Trophoblast cell (in vitro differentiated cells and primary cell): ENCODE results near the gene ADGRB3.

Experiments used
- DNase-seq, 2 donors: peaks; one replicate each; pipeline ENCODE4 v3.0.0-alpha.2; 2016
- H2AFZ ChIP-seq: 2 replicates; pipeline ENCODE4 v1.6.1; 2013; ENCODE audit warnings: low read length, moderate library complexity, mild to moderate bottlenecking; ENCODE audit not compliant: insufficient read depth, poor library complexity
- H2AK5ac ChIP-seq: 2 replicates; pipeline ENCODE4 v1.6.1; 2013; ENCODE audit warnings: mild to moderate bottlenecking, low read length
- H2BK120ac ChIP-seq: 2 replicates; pipeline ENCODE4 v1.6.1; 2013; ENCODE audit warnings: low read length, mild to moderate bottlenecking, moderate library complexity; ENCODE audit not compliant: insufficient read depth, poor library complexity
- H2BK12ac ChIP-seq: 2 replicates; pipeline ENCODE4 v1.6.1; 2013; ENCODE audit warnings: mild to moderate bottlenecking, low read length, moderate library complexity
- H2BK5ac ChIP-seq: 2 replicates; pipeline ENCODE4 v1.6.1; 2013; ENCODE audit warnings: low read length, low read depth, moderate library complexity, mild to moderate bottlenecking; ENCODE audit not compliant: poor library complexity
- H3K14ac ChIP-seq: 2 replicates; pipeline ENCODE4 v1.6.1; 2013; ENCODE audit warnings: mild to moderate bottlenecking, low read length
- H3K18ac ChIP-seq: 2 replicates; pipeline ENCODE4 v1.6.1; 2013; ENCODE audit warnings: mild to moderate bottlenecking, low read length
- H3K23ac ChIP-seq: 2 replicates; pipeline ENCODE4 v1.6.1; 2013; ENCODE audit warnings: low read length
- H3K27ac ChIP-seq: 2 replicates; pipeline ENCODE4 v1.5.1; 2013; ENCODE audit warnings: low read depth, mild to moderate bottlenecking, inconsistent platforms, low read length, moderate library complexity
- H3K27me3 ChIP-seq: 2 replicates; pipeline ENCODE4 v1.6.1; 2013; ENCODE audit warnings: inconsistent platforms, mild to moderate bottlenecking, low read length, moderate library complexity; ENCODE audit not compliant: insufficient read depth
- H3K36me3 ChIP-seq, 2 experiments: 1 replicate in 1 of 2; 2 replicates in 1 of 2; pipeline ENCODE4 v1.6.1; 2013; ENCODE audit warnings: low read length in 2 of 2, mild to moderate bottlenecking in 2 of 2, moderate library complexity in 1 of 2; ENCODE audit not compliant: insufficient read depth in 2 of 2, control insufficient read depth in 1 of 2
- H3K4ac ChIP-seq: 2 replicates; pipeline ENCODE4 v1.6.1; 2013; ENCODE audit warnings: low read depth, mild to moderate bottlenecking, low read length, moderate library complexity
- H3K4me1 ChIP-seq, 2 experiments: 1 replicate in 1 of 2; 2 replicates in 1 of 2; pipeline ENCODE4 v1.6.1; 2013; ENCODE audit warnings: low read length in 2 of 2, mild to moderate bottlenecking in 2 of 2, moderate library complexity in 1 of 2; ENCODE audit not compliant: insufficient read depth in 2 of 2, control insufficient read depth in 1 of 2
- H3K4me2 ChIP-seq: 2 replicates; pipeline ENCODE4 v1.6.1; 2013; ENCODE audit warnings: inconsistent platforms, mild to moderate bottlenecking, low read length, moderate library complexity
- H3K4me3 ChIP-seq: 2 replicates; pipeline ENCODE4 v1.5.1; 2013; ENCODE audit warnings: mild to moderate bottlenecking, low read depth, low read length, inconsistent platforms
- H3K79me1 ChIP-seq: one replicate; pipeline ENCODE4 v1.6.1; 2013; ENCODE audit warnings: low read length
- H3K79me2 ChIP-seq: 2 replicates; pipeline ENCODE4 v1.6.1; 2013; ENCODE audit warnings: low read length, mild to moderate bottlenecking; ENCODE audit not compliant: control insufficient read depth, insufficient read depth, poor library complexity
- H3K9ac ChIP-seq: 2 replicates; pipeline ENCODE4 v1.6.1; 2013; ENCODE audit warnings: mild to moderate bottlenecking, low read length
- H3K9me3 ChIP-seq: 2 replicates; pipeline ENCODE4 v1.6.1; 2013; ENCODE audit warnings: low read depth, mild to moderate bottlenecking, control low read depth, inconsistent platforms, low read length; ENCODE audit not compliant: insufficient read depth
- H4K12ac ChIP-seq: 2 replicates; pipeline ENCODE4 v1.6.1; 2013; ENCODE audit warnings: low read depth, mild to moderate bottlenecking, low read length, moderate library complexity
- H4K8ac ChIP-seq: 2 replicates; pipeline ENCODE4 v1.6.1; 2013; ENCODE audit warnings: low read depth, mild to moderate bottlenecking, low read length, moderate library complexity
- H4K91ac ChIP-seq: one replicate; pipeline ENCODE4 v1.6.1; 2013; ENCODE audit warnings: low read depth, mild to moderate bottlenecking, low read length, moderate library complexity
- WGBS: extraction: QIAGEN DNeasy Blood & Tissue Kit; methylation state at CpG from one replicate; pipeline ENCODE4 v1.1.7; 2013; ENCODE audit warnings: missing lambda C conversion rate; ENCODE audit not compliant: insufficient read length, insufficient coverage; ENCODE audit errors: extremely low coverage; 5-methylcytosine and 5-hydroxymethylcytosine counted together

ADGRB3 gene

GRCh38 chr6:69072796-69073195 is 437.7 kb downstream of the ADGRB3 start:
- no peak overlapping the region for H2AFZ ChIP-seq
- no peak overlapping the region for H3K23ac ChIP-seq
- H2BK5ac ChIP-seq: no peak overlapping the region
- no peak overlapping the region for H3K14ac ChIP-seq
- H3K27ac ChIP-seq: no peak overlapping the region
- H4K91ac ChIP-seq: no peak overlapping the region
- H2AK5ac ChIP-seq: no peak overlapping the region
- H3K79me1 ChIP-seq: no peaks in the 10 kb centered on the region
- DNase-seq: no peak
- no peak overlapping the region for H3K18ac ChIP-seq
- no peak overlapping the region for H2BK120ac ChIP-seq
- no peak overlapping the region for H3K4me2 ChIP-seq
- H3K4me1 ChIP-seq: no peaks in the 10 kb centered on the region
- H2BK12ac ChIP-seq: no peak overlapping the region
- H4K12ac ChIP-seq: no peak overlapping the region
- no peaks in the 10 kb centered on the region for H3K9me3 ChIP-seq
- no peak overlapping the region for H3K4ac ChIP-seq
- no peaks in the 10 kb centered on the region for H3K27me3 ChIP-seq
- H3K9ac ChIP-seq: no peak overlapping the region
- H3K79me2 ChIP-seq: no peaks in the 10 kb centered on the region
- H3K4me3 ChIP-seq: no peak overlapping the region
- no peaks in the 10 kb centered on the region for H3K36me3 ChIP-seq
- no CpG with 5 or more reads among the region's 1 CpG for WGBS
- H4K8ac ChIP-seq: no peak overlapping the region

- Histone ChIP-seq H3K4ac (no peak overlapping the region), H3K9me3 (no peaks in the 10 kb centered on the region), H2BK12ac (no peak overlapping the region), H3K4me1 (no peaks in the 10 kb centered on the region), H4K12ac (no peak overlapping the region), H3K14ac (no peak overlapping the region), H3K18ac (no peak overlapping the region), H3K9ac (no peak overlapping the region), H3K79me2 (no peaks in the 10 kb centered on the region), H4K91ac (no peak overlapping the region), H2BK120ac (no peak overlapping the region), H3K27ac (peak overlapping the region; percentile 17), H3K23ac (no peak overlapping the region), H3K36me3 (no peaks in the 10 kb centered on the region), H2AFZ (no peak overlapping the region), H2BK5ac (no peak overlapping the region), H3K27me3 (no peaks in the 10 kb centered on the region), H4K8ac (no peak overlapping the region), H3K79me1 (peaks cover 2% of the 10 kb centered on the region), H2AK5ac (no peak overlapping the region), H3K4me3 (no peak overlapping the region), H3K4me2 (no peak overlapping the region)
- DNase-seq: peak; percentile 10 to 64
- no CpG with 5 or more reads among the region's 4 CpGs for WGBS
These were observed 449.8 kb downstream of the ADGRB3 start for GRCh38 chr6:69084746-69085335.

GRCh38 chr6:69086689-69087088 is 451.6 kb downstream of the ADGRB3 start:
- H3K27me3 ChIP-seq: no peaks in the 10 kb centered on the region
- no peak overlapping the region for H3K4me2 ChIP-seq
- peaks cover 2% of the 10 kb centered on the region for H3K79me1 ChIP-seq
- H3K4me3 ChIP-seq: no peak overlapping the region
- no peaks in the 10 kb centered on the region for H3K9me3 ChIP-seq
- WGBS: no CpG with 5 or more reads among the region's 2 CpGs
- no peak overlapping the region for H2BK5ac ChIP-seq
- H4K8ac ChIP-seq: no peak overlapping the region
- H4K12ac ChIP-seq: no peak overlapping the region
- no peak overlapping the region for H2AK5ac ChIP-seq
- no peak overlapping the region for H4K91ac ChIP-seq
- H3K9ac ChIP-seq: no peak overlapping the region
- no peak overlapping the region for H3K27ac ChIP-seq
- H2AFZ ChIP-seq: no peak overlapping the region
- H3K4me1 ChIP-seq: no peaks in the 10 kb centered on the region
- no peak overlapping the region for H3K4ac ChIP-seq
- no peaks in the 10 kb centered on the region for H3K79me2 ChIP-seq
- H3K18ac ChIP-seq: no peak overlapping the region
- H3K23ac ChIP-seq: no peak overlapping the region
- H3K14ac ChIP-seq: no peak overlapping the region
- H3K36me3 ChIP-seq: no peaks in the 10 kb centered on the region
- H2BK120ac ChIP-seq: no peak overlapping the region
- H2BK12ac ChIP-seq: no peak overlapping the region
- no peak for DNase-seq

GRCh38 chr6:69089539-69089938 is 454.5 kb downstream of the ADGRB3 start:
- no peaks in the 10 kb centered on the region for H3K27me3 ChIP-seq
- no CpG with 5 or more reads among the region's 1 CpG for WGBS
- H2BK5ac ChIP-seq: peak overlapping the region; percentile 45
- no peak overlapping the region for H4K91ac ChIP-seq
- no peak for DNase-seq
- peak overlapping the region; percentile 19 for H2BK12ac ChIP-seq
- H3K4me3 ChIP-seq: no peak overlapping the region
- no peak overlapping the region for H4K8ac ChIP-seq
- no peak overlapping the region for H2AK5ac ChIP-seq
- H3K79me2 ChIP-seq: no peaks in the 10 kb centered on the region
- H3K23ac ChIP-seq: no peak overlapping the region
- H4K12ac ChIP-seq: no peak overlapping the region
- H3K14ac ChIP-seq: no peak overlapping the region
- no peak overlapping the region for H3K9ac ChIP-seq
- H3K18ac ChIP-seq: no peak overlapping the region
- no peaks in the 10 kb centered on the region for H3K4me1 ChIP-seq
- H3K4me2 ChIP-seq: no peak overlapping the region
- H2AFZ ChIP-seq: no peak overlapping the region
- H3K36me3 ChIP-seq: no peaks in the 10 kb centered on the region
- H3K9me3 ChIP-seq: no peaks in the 10 kb centered on the region
- H3K4ac ChIP-seq: no peak overlapping the region
- H2BK120ac ChIP-seq: peak overlapping the region; percentile 44
- peak overlapping the region; percentile 13 for H3K27ac ChIP-seq
- H3K79me1 ChIP-seq: peaks cover 2% of the 10 kb centered on the region
